ENCODE results near the gene TACC2.

TACC2 gene

GRCh38 chr10:122294511-122295450 is 305.8 kb downstream of the TACC2 start:
- no peaks in the 10 kb centered on the region for H3K9me3 ChIP-seq (ENCODE audit: control insufficient read depth, low read length)
- peaks cover 10% of the 10 kb centered on the region for H3K4me1 ChIP-seq (ENCODE audit: control insufficient read depth, insufficient read depth, low read depth, low read length)
- H4K8ac ChIP-seq (ENCODE audit: low read length): peak overlapping the region; percentile 7
- H2BK12ac ChIP-seq (ENCODE audit: low read length in 2 of 2): no peak overlapping the region
- H4K91ac ChIP-seq (ENCODE audit: low read length): no peak overlapping the region
- no peak overlapping the region for H2AK5ac ChIP-seq (ENCODE audit: low read length, severe bottlenecking)
- no peak overlapping the region for H2BK5ac ChIP-seq (ENCODE audit: low read depth, low read length, poor library complexity, severe bottlenecking)
- WGBS: 92% methylated on average over 12 of the region's 12 CpGs
- H2BK120ac ChIP-seq (ENCODE audit: low read depth, low read length): no peak overlapping the region
- peaks cover 2% of the 10 kb centered on the region for H3K79me1 ChIP-seq (replicated peaks; ENCODE audit: low read length, poor library complexity, severe bottlenecking)
- no peak overlapping the region for H2AFZ ChIP-seq (ENCODE audit: low read depth, low read length)
- no peaks in the 10 kb centered on the region for H3K36me3 ChIP-seq (ENCODE audit: control insufficient read depth in 1 of 2, insufficient read depth in 2 of 2, low read depth in 1 of 2, low read length in 2 of 2)
- DNase-seq: no peak
- H3K14ac ChIP-seq (ENCODE audit: low read length in 2 of 2): no peak overlapping the region
- no peak overlapping the region for H3K4ac ChIP-seq (ENCODE audit: low read depth in 1 of 2, low read length in 2 of 2)
- H3K9ac ChIP-seq (ENCODE audit: low read length): no peak overlapping the region
- no peak overlapping the region for H3K27ac ChIP-seq (ENCODE audit: low read length, poor library complexity, severe bottlenecking)
- no peak overlapping the region for H3K4me2 ChIP-seq (ENCODE audit: low read length, poor library complexity, severe bottlenecking)
- no peak overlapping the region for H3K4me3 ChIP-seq (ENCODE audit: insufficient read depth in 1 of 2, low read depth in 1 of 2, low read length in 2 of 2)
- no peak overlapping the region for H3K18ac ChIP-seq (ENCODE audit: low read depth in 1 of 2, low read length in 2 of 2)
- no peak overlapping the region for H3K23ac ChIP-seq (ENCODE audit: low read length in 2 of 2)
- peaks cover 0 to 28% of the 10 kb centered on the region in 2 experiments for H3K27me3 ChIP-seq (ENCODE audit: control insufficient read depth in 1 of 2, insufficient read depth in 1 of 2, low read length in 2 of 2)
- H2BK15ac ChIP-seq (ENCODE audit: low read depth, poor library complexity, severe bottlenecking): no peak overlapping the region

GRCh38 chr10:122295451-122295809 is 306.5 kb downstream of the TACC2 start:
- no peak for DNase-seq
- Histone ChIP-seq H4K91ac (ENCODE audit: low read length) (no peak overlapping the region), H3K27me3 (ENCODE audit: control insufficient read depth in 1 of 2, insufficient read depth in 1 of 2, low read length in 2 of 2) (peaks cover 0 to 28% of the 10 kb centered on the region in 2 experiments), H3K9me3 (ENCODE audit: control insufficient read depth, low read length) (no peaks in the 10 kb centered on the region), H2BK5ac (ENCODE audit: low read depth, low read length, poor library complexity, severe bottlenecking) (no peak overlapping the region), H3K36me3 (ENCODE audit: control insufficient read depth in 1 of 2, insufficient read depth in 2 of 2, low read depth in 1 of 2, low read length in 2 of 2) (no peaks in the 10 kb centered on the region), H3K4ac (ENCODE audit: low read depth in 1 of 2, low read length in 2 of 2) (no peak overlapping the region), H3K79me1 (replicated peaks; ENCODE audit: low read length, poor library complexity, severe bottlenecking) (peaks cover 2% of the 10 kb centered on the region), H2BK15ac (ENCODE audit: low read depth, poor library complexity, severe bottlenecking) (no peak overlapping the region), H2AK5ac (ENCODE audit: low read length, severe bottlenecking) (no peak overlapping the region), H3K14ac (ENCODE audit: low read length in 2 of 2) (no peak overlapping the region), H3K27ac (ENCODE audit: low read length, poor library complexity, severe bottlenecking) (no peak overlapping the region), H2BK12ac (ENCODE audit: low read length in 2 of 2) (no peak overlapping the region), H3K4me1 (ENCODE audit: control insufficient read depth, insufficient read depth, low read depth, low read length) (peaks cover 10% of the 10 kb centered on the region), H2AFZ (ENCODE audit: low read depth, low read length) (no peak overlapping the region), H3K4me3 (ENCODE audit: insufficient read depth in 1 of 2, low read depth in 1 of 2, low read length in 2 of 2) (no peak overlapping the region), H4K8ac (ENCODE audit: low read length) (no peak overlapping the region), H3K18ac (ENCODE audit: low read depth in 1 of 2, low read length in 2 of 2) (no peak overlapping the region), H3K4me2 (ENCODE audit: low read length, poor library complexity, severe bottlenecking) (no peak overlapping the region), H3K9ac (ENCODE audit: low read length) (no peak overlapping the region), H3K23ac (ENCODE audit: low read length in 2 of 2) (no peak overlapping the region), H2BK120ac (ENCODE audit: low read depth, low read length) (no peak overlapping the region)
- WGBS: 90% methylated on average over 4 of the region's 4 CpGs

- H3K9me3 ChIP-seq (ENCODE audit: control insufficient read depth, low read length): no peaks in the 10 kb centered on the region
- H3K14ac ChIP-seq (ENCODE audit: low read length in 2 of 2): no peak overlapping the region
- H3K4me1 ChIP-seq (ENCODE audit: control insufficient read depth, insufficient read depth, low read depth, low read length): peaks cover 14% of the 10 kb centered on the region
- no peak overlapping the region for H3K4me2 ChIP-seq (ENCODE audit: low read length, poor library complexity, severe bottlenecking)
- H3K36me3 ChIP-seq (ENCODE audit: control insufficient read depth in 1 of 2, insufficient read depth in 2 of 2, low read depth in 1 of 2, low read length in 2 of 2): no peaks in the 10 kb centered on the region
- WGBS: 93% methylated on average over 6 of the region's 8 CpGs
- H3K4me3 ChIP-seq (ENCODE audit: insufficient read depth in 1 of 2, low read depth in 1 of 2, low read length in 2 of 2): no peak overlapping the region
- no peak overlapping the region for H2BK120ac ChIP-seq (ENCODE audit: low read depth, low read length)
- no peak for DNase-seq
- H3K18ac ChIP-seq (ENCODE audit: low read depth in 1 of 2, low read length in 2 of 2): no peak overlapping the region
- no peak overlapping the region for H2BK5ac ChIP-seq (ENCODE audit: low read depth, low read length, poor library complexity, severe bottlenecking)
- H4K91ac ChIP-seq (ENCODE audit: low read length): no peak overlapping the region
- no peak overlapping the region for H4K8ac ChIP-seq (ENCODE audit: low read length)
- H3K4ac ChIP-seq (ENCODE audit: low read depth in 1 of 2, low read length in 2 of 2): no peak overlapping the region
- no peak overlapping the region for H2BK12ac ChIP-seq (ENCODE audit: low read length in 2 of 2)
- H3K79me1 ChIP-seq (replicated peaks; ENCODE audit: low read length, poor library complexity, severe bottlenecking): peaks cover 2% of the 10 kb centered on the region
- H2AK5ac ChIP-seq (ENCODE audit: low read length, severe bottlenecking): no peak overlapping the region
- no peak overlapping the region for H3K27ac ChIP-seq (ENCODE audit: low read length, poor library complexity, severe bottlenecking)
- no peak overlapping the region for H2AFZ ChIP-seq (ENCODE audit: low read depth, low read length)
- no peak overlapping the region for H3K23ac ChIP-seq (ENCODE audit: low read length in 2 of 2)
- no peak overlapping the region for H2BK15ac ChIP-seq (ENCODE audit: low read depth, poor library complexity, severe bottlenecking)
- H3K9ac ChIP-seq (ENCODE audit: low read length): no peak overlapping the region
- H3K27me3 ChIP-seq (ENCODE audit: control insufficient read depth in 1 of 2, insufficient read depth in 1 of 2, low read length in 2 of 2): peaks cover 0 to 28% of the 10 kb centered on the region in 2 experiments
Observed at GRCh38 chr10:122296363-122297120, 307.6 kb downstream of the TACC2 start.

GRCh38 chr10:122297583-122297982 is 308.6 kb downstream of the TACC2 start:
- no peak overlapping the region for H2BK120ac ChIP-seq (ENCODE audit: low read depth, low read length)
- no peak overlapping the region for H2BK5ac ChIP-seq (ENCODE audit: low read depth, low read length, poor library complexity, severe bottlenecking)
- no peak overlapping the region for H4K8ac ChIP-seq (ENCODE audit: low read length)
- H2AK5ac ChIP-seq (ENCODE audit: low read length, severe bottlenecking): no peak overlapping the region
- peaks cover 2% of the 10 kb centered on the region for H3K79me1 ChIP-seq (replicated peaks; ENCODE audit: low read length, poor library complexity, severe bottlenecking)
- H3K9ac ChIP-seq (ENCODE audit: low read length): no peak overlapping the region
- no peak overlapping the region for H3K14ac ChIP-seq (ENCODE audit: low read length in 2 of 2)
- no peak overlapping the region for H2AFZ ChIP-seq (ENCODE audit: low read depth, low read length)
- H3K4me2 ChIP-seq (ENCODE audit: low read length, poor library complexity, severe bottlenecking): no peak overlapping the region
- H3K36me3 ChIP-seq (ENCODE audit: control insufficient read depth in 1 of 2, insufficient read depth in 2 of 2, low read depth in 1 of 2, low read length in 2 of 2): no peaks in the 10 kb centered on the region
- no peak overlapping the region for H3K18ac ChIP-seq (ENCODE audit: low read depth in 1 of 2, low read length in 2 of 2)
- no peak overlapping the region for H3K4ac ChIP-seq (ENCODE audit: low read depth in 1 of 2, low read length in 2 of 2)
- H3K23ac ChIP-seq (ENCODE audit: low read length in 2 of 2): no peak overlapping the region
- no peak overlapping the region for H4K91ac ChIP-seq (ENCODE audit: low read length)
- H3K27ac ChIP-seq (ENCODE audit: low read length, poor library complexity, severe bottlenecking): no peak overlapping the region
- H2BK12ac ChIP-seq (ENCODE audit: low read length in 2 of 2): no peak overlapping the region
- peaks cover 0 to 28% of the 10 kb centered on the region in 2 experiments for H3K27me3 ChIP-seq (ENCODE audit: control insufficient read depth in 1 of 2, insufficient read depth in 1 of 2, low read length in 2 of 2)
- DNase-seq: no peak
- no peaks in the 10 kb centered on the region for H3K9me3 ChIP-seq (ENCODE audit: control insufficient read depth, low read length)
- peaks cover 18% of the 10 kb centered on the region for H3K4me1 ChIP-seq (ENCODE audit: control insufficient read depth, insufficient read depth, low read depth, low read length)
- 89% methylated on average over 6 of the region's 8 CpGs for WGBS
- H3K4me3 ChIP-seq (ENCODE audit: insufficient read depth in 1 of 2, low read depth in 1 of 2, low read length in 2 of 2): no peak overlapping the region
- no peak overlapping the region for H2BK15ac ChIP-seq (ENCODE audit: low read depth, poor library complexity, severe bottlenecking)

Data from mesenchymal stem cell (in vitro differentiated cells and primary cell).